Activated T-cell treated with anti-CD3 and anti-CD28 coated beads, Interleukin-2, amount 50 U/mL, for 72 hours (primary cell): Measurements from ENCODE around the gene CIAO2A. TPM values are rescaled to one million over a fixed set of nuclear protein-coding genes. Genes with fewer than 3 reads are reported as not detected.

Experiments
- ATAC-seq, 2 donors: fragments of 150-1000 bp; cut with Tn5 transposase; replicated peaks in 1 of 2; 2 replicates each; pipeline ENCODE4 v1.10.0; 2021; ENCODE audit warnings: moderate library complexity in 2 of 2, mild to moderate bottlenecking in 1 of 2
- DNase-seq, 2 donors: peaks; one replicate each; pipeline ENCODE4 v3.0.0; 2021 to 2022; ENCODE audit warnings: mixed read lengths in 1 of 2
- H3K27ac Mint-ChIP-seq: one replicate; pipeline ENCODE4 v1.8.0; 2022; ENCODE audit warnings: mild to moderate bottlenecking, moderate library complexity, mixed read lengths
- H3K27me3 Mint-ChIP-seq: one replicate; pipeline ENCODE4 v1.8.0; 2022; ENCODE audit warnings: low read depth, mixed read lengths
- H3K36me3 Mint-ChIP-seq, 2 donors: one replicate each; pipeline ENCODE4 v1.8.0; 2022; ENCODE audit warnings: mixed read lengths in 2 of 2, mild to moderate bottlenecking in 1 of 2; ENCODE audit not compliant: insufficient read depth in 2 of 2
- H3K4me1 Mint-ChIP-seq: one replicate; pipeline ENCODE4 v1.8.0; 2022; ENCODE audit warnings: low read depth, mixed read lengths
- H3K4me3 Mint-ChIP-seq, 2 donors: one replicate each; pipeline ENCODE4 v1.8.0; 2022; ENCODE audit warnings: mild to moderate bottlenecking in 2 of 2, mixed read lengths in 2 of 2, moderate library complexity in 2 of 2
- H3K9me3 Mint-ChIP-seq, 2 donors: one replicate each; pipeline ENCODE4 v1.8.0; 2022; ENCODE audit warnings: mixed read lengths in 2 of 2
- total RNA-seq, 2 donors: library from RNA; stranded (reverse); gene quantifications; one replicate each; pipeline ENCODE4 v1.2.3, GENCODE V29; 2022

Gene CIAO2A
- total RNA-seq, 2 donors from 2014 or later, result 65.1 to 74.5 TPM

DNA sequence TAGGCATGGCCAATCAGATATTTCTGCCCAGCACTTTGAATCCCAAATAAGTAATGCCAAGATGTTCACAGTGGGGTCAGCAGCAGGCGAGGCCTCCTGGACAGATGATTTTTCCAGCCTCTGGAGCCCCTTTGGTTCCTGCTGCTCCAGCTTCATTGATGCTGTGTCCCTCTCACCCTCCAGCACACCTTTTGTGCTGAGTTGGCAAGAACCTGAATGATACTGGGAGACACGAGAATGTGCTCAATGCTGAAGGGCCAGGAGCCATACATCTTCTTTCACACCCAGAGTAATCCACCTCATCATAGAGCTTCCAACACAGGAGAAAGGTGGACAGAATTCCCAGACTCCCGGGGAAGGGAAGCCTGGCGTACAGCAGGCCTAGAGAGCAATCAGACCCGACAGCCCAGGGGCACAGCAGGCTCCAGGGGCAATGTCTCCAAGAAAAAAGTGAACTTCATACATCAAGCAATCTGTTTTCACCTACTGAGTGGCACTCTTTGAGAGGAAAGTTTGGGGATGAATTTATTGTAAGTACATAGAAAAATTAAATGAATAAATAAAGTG, 40.6 kb downstream of the CIAO2A start:
- ATAC-seq, result no peak
- no peak overlapping the region for H3K4me3 Mint-ChIP-seq
- no peaks in the 10 kb centered on the region for H3K9me3 Mint-ChIP-seq
- DNase-seq, result no peak
- peaks cover 10% of the 10 kb centered on the region for H3K27me3 Mint-ChIP-seq
- H3K27ac Mint-ChIP-seq, result no peak overlapping the region
- peaks cover 20% of the 10 kb centered on the region for H3K4me1 Mint-ChIP-seq
- no peaks in the 10 kb centered on the region for H3K36me3 Mint-ChIP-seq

DNA sequence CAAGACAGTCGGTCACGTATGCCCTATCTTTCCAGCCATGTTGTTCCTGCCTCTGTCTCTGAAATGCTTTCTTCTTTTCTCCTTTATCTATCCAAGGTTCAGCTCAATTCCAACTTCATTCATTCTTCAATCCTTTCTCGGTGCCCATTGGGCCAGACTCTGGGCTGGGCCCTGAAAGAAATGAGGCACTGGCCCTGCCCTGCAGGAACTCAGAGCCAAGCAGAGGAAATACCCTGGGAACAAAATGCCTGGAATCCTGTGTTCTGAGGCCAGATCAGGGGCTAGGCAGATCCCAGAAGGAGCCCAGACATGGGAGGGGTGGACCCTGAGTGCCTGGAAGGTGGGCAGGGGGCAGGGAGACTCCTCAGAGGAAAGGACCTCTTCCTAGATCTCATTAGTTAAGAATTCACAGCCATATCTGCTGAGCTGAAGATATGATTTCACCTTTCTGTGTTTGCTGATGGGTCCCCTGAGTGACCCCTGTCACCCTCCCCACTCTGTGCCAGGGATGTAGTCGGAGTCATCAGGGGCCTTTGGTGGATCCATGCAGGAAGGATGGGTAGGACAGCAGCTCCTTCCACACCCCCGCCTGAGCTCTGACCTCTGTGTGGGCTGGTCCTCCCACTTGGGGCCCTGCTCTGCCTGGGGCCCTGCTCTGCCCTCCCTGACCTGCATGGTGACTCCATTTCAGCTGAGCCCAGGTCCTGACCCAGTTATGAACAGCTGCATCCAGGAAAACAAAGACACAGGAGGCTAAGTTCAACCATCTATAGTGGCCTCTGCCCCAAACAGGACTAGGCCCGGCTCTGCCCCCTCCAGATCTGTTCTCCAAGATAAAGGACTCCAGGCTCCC, 42.0 kb downstream of the CIAO2A start:
- Mint-ChIP-seq H3K36me3 (no peaks in the 10 kb centered on the region), H3K27me3 (peaks cover 18% of the 10 kb centered on the region), H3K4me1 (peaks cover 24% of the 10 kb centered on the region), H3K4me3 (no peak overlapping the region), H3K9me3 (no peaks in the 10 kb centered on the region), H3K27ac (no peak overlapping the region)
- ATAC-seq (no peak), DNase-seq (no peak)

DNA sequence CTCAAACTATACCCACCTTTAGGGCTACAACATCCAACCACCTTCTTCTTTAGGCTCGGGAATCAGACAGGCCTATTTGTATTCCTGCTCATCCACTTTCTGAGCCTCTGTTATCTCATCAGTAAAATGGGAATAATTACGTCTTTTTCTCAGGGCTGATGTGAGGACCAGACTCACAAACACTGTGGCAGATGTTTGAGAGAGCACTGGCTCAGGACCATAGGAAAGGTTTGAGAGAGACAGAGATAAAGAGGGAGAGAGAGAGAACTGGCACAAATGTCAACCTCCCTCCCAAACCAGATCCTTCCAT, 42.6 kb downstream of the CIAO2A start:
- Mint-ChIP-seq H3K27me3 (peaks cover 18% of the 10 kb centered on the region), H3K4me3 (no peak overlapping the region)

DNA sequence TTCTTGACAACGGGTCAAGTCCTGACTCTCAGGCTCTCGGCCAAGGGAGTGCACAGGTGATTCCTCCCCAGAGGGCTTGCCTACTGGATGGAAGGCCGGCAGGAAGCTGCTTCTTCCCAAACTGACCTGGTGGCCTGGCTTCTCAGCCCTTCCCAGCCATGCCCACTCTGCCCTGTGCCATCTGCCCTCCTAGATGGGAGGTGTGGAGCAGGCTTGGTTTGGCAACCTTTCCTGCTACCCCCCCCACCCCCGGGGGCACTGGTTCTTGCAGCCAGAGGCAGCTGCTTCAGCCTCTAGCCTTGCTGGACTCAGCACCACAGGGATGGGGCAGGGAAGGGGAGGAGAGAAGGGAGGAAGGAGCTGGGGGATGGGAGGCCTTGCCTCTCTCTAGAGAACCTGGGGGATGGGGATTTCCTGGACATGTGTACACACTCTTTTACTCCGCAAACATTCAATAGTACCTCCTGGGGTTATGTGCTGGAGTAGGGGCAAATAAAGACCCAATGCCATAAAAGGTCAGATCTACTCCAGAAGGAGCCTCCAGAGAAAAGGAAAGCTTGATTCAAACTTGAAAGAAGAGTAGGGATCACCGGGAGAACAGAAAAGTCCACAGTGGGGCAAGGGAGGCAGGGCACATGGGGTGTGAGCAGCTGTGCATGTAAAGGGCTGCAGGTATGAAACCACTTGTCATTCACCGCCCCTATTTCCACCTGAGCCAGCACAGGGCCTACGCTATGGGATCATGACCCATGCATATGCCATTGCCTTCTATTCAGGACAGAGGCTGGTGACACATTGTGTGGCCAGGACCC, 43.2 kb downstream of the CIAO2A start:
- Mint-ChIP-seq H3K9me3 (no peaks in the 10 kb centered on the region), H3K27me3 (peaks cover 18% of the 10 kb centered on the region), H3K4me3 (no peak overlapping the region), H3K36me3 (no peaks in the 10 kb centered on the region), H3K27ac (no peak overlapping the region), H3K4me1 (peaks cover 26% of the 10 kb centered on the region)
- ATAC-seq (no peak), DNase-seq (no peak)

More for the DNA sequence above, 42.6 kb downstream of the CIAO2A start:
- no peak for DNase-seq
- Mint-ChIP-seq H3K27ac (no peak overlapping the region), H3K36me3 (no peaks in the 10 kb centered on the region), H3K9me3 (no peaks in the 10 kb centered on the region), H3K4me1 (peaks cover 26% of the 10 kb centered on the region)
- ATAC-seq, result no peak

DNA sequence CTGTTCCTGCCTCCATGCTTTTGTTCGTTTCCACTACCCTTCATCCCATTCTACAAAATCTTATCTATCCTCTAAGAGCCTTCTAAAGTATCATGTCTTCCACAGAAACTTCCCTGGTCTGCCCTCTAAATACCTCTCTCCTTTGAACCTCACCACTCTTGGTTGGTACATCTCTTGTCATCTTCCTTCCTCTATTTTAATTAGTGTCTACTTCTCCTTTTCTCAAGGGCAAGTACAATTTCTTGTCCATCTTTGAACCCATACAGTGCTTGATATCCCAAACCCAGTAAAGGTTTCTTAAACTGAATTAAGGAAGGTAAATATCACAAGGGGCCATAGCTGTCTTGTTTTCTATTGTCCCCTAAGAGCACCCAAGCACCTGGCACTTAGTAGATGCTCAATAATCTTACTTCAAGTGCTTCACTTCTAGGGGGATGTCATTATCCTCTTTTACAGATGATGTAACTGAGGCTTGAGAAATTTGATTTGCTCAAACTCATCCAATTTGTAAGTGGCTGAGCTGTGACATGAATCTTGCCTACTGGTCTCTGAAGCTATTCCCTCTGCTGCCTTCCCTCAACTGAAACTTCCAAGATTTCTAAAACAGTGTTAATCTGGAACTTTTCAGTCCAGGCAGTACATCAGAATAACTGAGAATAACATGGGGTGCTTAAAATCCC, 44.7 kb downstream of the CIAO2A start:
- no peaks in the 10 kb centered on the region for H3K36me3 Mint-ChIP-seq
- peaks cover 30% of the 10 kb centered on the region for H3K27me3 Mint-ChIP-seq
- no peak for DNase-seq
- no peak for ATAC-seq
- no peak overlapping the region for H3K4me3 Mint-ChIP-seq
- H3K9me3 Mint-ChIP-seq, result no peaks in the 10 kb centered on the region
- peaks cover 32% of the 10 kb centered on the region for H3K4me1 Mint-ChIP-seq
- no peak overlapping the region for H3K27ac Mint-ChIP-seq

DNA sequence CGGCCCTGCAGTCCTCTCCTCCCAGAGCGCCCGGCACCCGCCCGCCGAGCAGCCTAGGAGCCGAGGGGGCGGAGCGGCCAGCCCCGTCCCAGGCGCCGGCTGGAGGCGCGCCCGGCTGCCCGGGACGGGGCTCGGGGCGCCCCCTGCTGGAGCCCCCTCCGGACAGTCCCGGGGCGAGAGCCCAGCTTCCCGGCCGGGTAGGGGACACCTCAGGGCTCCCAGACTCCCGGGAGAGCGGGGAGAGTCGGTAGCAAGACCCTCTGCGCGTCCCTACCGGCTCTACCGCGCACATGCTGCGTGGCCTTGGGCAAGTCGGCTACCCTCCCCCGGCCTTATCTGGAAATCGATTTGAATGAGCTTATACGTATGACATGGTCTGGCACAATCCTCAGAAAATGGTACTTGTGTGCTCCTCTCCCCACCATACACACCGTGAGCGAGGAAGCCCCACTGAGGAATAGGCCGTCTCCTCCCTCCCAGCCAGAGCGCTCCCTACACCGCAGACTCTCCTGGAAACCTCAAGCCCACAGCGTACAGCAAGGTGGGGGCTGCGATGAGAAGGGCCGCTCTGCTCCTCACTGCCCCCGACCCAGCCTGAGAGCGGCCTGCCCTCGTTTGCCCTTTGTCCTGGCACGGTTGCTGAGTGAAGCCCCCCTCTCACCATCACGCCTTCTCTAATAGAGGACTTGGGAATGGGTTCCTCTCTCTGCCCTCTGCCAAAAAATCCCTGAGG, 47.1 kb downstream of the CIAO2A start, which contains the start of gene DAPK2:
TSS of gene DAPK2 (minus strand) at position 65 of the 733 bp plus-strand sequence. CDS start 6,224 bp downstream, outside the sequence.
- Mint-ChIP-seq H3K4me3 (peak within 1 kb of the TSS; percentile 68 to 72), H3K9me3 (no peaks in the 10 kb centered on the region), H3K27me3 (peaks cover 30% of the 10 kb centered on the region), H3K4me1 (peaks cover 32% of the 10 kb centered on the region), H3K36me3 (no peaks in the 10 kb centered on the region), H3K27ac (no peak within 1 kb of the TSS)
- ATAC-seq (peak; percentile 92 to 93), DNase-seq (peak; percentile 69 to 84)

DNA sequence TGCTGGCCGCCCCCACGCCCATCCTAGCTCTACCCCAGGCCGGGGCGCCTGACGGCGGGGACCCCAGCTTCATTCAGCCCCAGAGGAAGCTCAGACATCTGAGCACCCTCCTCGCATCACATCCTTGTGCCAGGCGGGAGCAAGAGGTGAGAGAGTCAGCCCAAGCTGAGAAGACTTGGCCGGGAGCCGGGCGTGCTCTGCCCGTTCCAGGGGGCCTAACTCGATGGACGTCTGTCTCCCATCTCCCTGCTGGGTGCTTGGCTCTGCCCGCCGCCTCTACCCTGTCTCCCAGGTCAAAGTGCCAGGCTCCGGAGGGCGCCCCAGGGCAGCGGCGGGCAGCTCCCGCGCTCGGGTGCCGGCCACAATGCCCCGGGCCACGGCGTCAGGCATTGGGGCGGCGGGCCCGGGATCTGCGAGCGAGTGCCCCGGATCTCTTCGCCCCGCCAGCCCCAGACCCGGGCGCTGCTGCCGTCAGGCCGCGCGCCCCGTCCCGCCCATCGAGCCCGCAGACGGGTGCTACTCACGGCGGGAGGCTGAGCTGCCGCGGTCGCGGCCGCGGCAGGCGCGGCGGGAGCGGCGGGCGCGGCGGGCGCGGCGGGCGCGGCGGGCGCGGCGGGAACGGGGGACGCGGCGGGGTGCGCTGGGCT, 47.7 kb downstream of the CIAO2A start:
- Mint-ChIP-seq H3K9me3 (no peaks in the 10 kb centered on the region), H3K4me3 (peak overlapping the region; percentile 60 to 64), H3K36me3 (no peaks in the 10 kb centered on the region), H3K27ac (no peak overlapping the region), H3K4me1 (peaks cover 32% of the 10 kb centered on the region), H3K27me3 (peaks cover 30% of the 10 kb centered on the region)
- ATAC-seq, result peak; percentile 65 to 66
- DNase-seq, result no peak

DNA sequence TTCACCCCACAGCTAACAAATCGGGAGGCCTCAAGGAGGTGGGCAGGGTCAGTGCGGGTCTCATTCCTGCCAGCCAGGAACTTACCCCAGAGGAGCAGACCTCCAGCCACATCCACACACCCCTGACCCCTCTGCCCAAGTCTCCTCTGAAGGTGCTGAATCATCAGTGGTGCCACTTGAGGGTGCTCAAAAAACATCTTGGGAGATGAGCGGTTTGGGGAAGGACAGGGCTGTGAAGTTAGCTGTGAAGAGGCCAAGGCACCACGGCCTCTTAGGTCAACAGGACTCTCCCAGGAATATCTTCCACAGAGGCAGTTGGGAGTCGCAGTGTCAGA, 48.6 kb downstream of the CIAO2A start:
- Mint-ChIP-seq H3K27me3 (peaks cover 30% of the 10 kb centered on the region), H3K27ac (no peak overlapping the region), H3K4me1 (peaks cover 25% of the 10 kb centered on the region), H3K9me3 (no peaks in the 10 kb centered on the region), H3K36me3 (no peaks in the 10 kb centered on the region), H3K4me3 (peak overlapping the region in 1 of 2 donors; percentile 64)
- no peak for ATAC-seq
- no peak for DNase-seq

DNA sequence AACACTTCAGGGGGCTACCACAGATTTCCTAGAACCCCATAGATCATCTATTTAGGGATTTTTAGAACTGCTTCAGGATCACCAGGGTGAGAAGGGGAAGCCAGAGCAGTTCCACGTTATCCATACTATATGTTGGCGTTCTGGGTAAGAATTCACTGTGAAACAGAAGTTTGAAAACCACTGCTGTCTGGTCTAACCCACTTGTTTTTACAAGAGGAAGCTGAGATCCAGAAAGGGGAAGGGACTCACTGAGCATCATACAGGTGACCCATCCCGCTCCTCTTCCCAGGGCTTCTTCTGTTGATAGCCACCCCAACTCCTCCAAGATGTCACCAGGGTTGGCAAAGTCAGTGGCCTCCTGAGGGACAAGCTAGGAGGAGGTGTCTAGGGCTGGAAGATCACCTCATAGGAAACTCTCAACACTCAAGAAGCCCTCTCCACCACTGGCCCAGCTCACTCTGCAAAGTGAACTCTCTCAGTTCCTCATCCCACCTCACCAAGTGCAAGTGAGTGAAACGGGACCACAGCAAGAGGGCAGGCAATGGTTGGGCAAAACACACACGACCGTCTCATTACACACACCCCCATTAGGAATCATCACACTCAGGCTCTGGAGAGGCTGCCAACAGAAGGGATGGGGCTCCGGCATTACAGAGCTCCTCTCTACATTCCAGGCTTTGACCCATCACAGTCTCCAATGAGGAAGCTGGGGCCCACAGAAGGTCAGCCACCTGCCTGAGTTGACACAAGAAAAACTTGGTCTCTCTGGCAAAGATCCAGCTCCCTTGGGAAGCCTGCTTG, 49.1 kb downstream of the CIAO2A start:
- Mint-ChIP-seq H3K36me3 (no peaks in the 10 kb centered on the region), H3K4me1 (peaks cover 23% of the 10 kb centered on the region), H3K9me3 (no peaks in the 10 kb centered on the region), H3K27ac (no peak overlapping the region), H3K4me3 (peak overlapping the region in 1 of 2 donors; percentile 64), H3K27me3 (peaks cover 30% of the 10 kb centered on the region)
- no peak for ATAC-seq
- DNase-seq, result no peak

DNA sequence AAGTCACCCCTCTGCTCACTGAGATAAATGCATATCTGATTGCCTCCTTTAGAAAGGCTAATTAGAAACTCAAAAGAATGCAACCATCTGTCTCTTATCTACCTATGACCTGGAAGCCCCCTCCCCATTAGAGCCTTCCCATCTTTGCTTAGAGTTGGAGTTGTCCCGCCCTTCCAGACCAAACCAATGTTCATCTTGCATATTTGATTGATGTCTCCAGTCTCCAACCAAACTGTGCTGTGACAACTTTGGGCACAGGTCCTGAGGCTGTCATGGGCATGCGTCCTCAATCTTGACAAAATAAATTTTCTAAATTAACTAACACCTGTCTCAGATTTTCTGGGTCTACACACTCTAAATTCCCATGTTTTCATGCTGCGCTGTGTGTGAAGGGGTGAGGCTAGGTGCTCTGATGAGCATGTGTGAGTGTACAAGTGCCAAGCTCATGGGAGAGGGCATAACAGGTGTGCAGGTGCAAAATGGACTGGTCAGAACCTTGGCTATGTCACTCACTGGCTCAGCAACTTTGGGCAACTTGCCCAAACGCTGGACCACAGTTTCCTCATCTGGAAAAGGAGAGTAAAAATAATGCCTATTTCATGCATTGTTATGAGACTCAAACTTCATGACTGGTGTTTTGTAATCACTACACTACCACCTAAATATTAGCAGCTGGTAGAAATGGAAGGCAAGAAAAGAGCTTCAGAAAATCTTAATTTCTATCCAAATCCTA, 54.6 kb downstream of the CIAO2A start:
- Mint-ChIP-seq H3K4me3 (no peak overlapping the region), H3K27me3 (no peaks in the 10 kb centered on the region), H3K4me1 (no peaks in the 10 kb centered on the region), H3K9me3 (no peaks in the 10 kb centered on the region), H3K27ac (no peak overlapping the region), H3K36me3 (no peaks in the 10 kb centered on the region)
- no peak for DNase-seq
- ATAC-seq, result no peak

DNA sequence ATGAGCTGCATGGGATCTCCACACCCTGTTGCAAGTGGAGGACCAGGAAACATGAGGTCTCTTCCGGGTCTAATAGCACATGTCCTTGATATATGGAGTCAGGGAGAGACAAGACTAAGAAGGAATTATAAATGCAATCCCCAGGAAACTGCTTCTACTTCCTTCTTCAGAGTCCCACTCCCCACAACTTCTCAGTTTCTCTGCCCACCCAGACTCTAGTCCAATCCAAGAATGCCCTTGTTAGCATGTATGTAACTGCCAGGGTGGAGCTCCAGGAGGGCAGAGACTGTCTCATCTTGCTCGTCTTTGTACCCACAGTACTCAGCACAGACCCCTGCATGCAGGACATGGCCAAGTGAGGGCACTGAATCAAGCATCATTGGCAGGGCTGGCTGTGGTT, 55.7 kb downstream of the CIAO2A start:
- Mint-ChIP-seq H3K4me3 (no peak overlapping the region), H3K9me3 (no peaks in the 10 kb centered on the region), H3K36me3 (no peaks in the 10 kb centered on the region), H3K4me1 (no peaks in the 10 kb centered on the region), H3K27me3 (no peaks in the 10 kb centered on the region), H3K27ac (no peak overlapping the region)
- DNase-seq, result no peak
- no peak for ATAC-seq
